ENCODE measurements around the gene SLC15A3. TPM values are rescaled to one million over a fixed set of nuclear protein-coding genes. Genes with fewer than 3 reads are reported as not detected.

The SLC15A3 gene
- total and polyA plus RNA-seq, 4 donors, result 9.0 to 20.9 (median 16.3) TPM

DNA sequence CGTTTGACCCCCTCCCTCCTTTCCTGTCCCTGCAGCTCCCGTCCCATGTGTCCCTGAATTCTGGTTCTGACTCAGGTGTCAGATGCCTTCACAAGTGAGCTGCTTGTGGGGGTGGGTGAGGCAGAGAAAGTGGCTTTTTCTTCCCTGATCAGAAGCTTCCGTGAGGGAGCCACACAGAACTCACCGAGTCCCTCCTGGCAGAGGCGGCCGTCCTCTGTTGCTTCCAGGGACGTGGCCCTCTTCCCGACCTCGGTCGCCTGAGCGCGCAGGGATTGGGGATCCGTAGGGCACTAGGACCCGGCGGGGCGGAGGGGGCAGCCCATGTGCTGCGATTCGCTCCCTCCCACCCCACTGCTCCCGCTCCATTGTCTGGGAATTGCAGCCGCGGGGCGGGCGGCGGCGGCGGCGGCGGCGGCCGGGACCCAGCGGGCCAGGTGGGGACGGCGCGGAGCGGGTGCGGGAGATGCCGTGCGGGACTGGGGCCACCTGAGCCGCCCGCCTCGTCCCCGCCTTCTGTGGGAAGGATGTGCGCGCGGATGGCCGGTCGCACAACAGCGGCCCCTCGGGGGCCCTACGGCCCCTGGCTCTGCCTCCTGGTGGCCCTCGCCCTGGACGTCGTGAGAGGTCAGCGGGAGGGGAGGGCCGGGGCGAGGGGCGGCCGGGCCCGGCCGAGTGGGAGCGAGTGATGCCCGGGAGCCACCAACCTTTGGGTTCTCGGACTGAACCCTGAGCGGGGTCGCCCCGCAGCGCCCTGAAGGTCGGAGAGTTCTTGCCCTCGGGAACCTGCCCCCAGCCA, 27.7 kb downstream of the SLC15A3 start, which contains the start of gene TMEM132A:
TSS of gene TMEM132A (plus strand) at position 351 of the 796 bp plus-strand sequence. CDS start at position 525, 174 bp downstream.
- peaks cover 8 to 32% (median 18%) of the 10 kb centered on the region in 4 donors for H3K36me3 ChIP-seq (ENCODE audit: control insufficient read depth in 4 of 4, insufficient read depth in 3 of 4, low read depth in 1 of 4, low read length in 3 of 4)
- no peaks in the 10 kb centered on the region for H3K9me3 ChIP-seq (ENCODE audit: control insufficient read depth in 4 of 4, low read length in 3 of 4)
- peaks cover 0 to 6% (median 0%) of the 10 kb centered on the region in 4 donors for H3K27me3 ChIP-seq (ENCODE audit: control insufficient read depth in 4 of 4, insufficient read depth in 4 of 4, low read length in 3 of 4)
- TF ChIP-seq YY1 (IDR thresholded peaks at IDR 0.05) (no peak), NR2F2 (IDR thresholded peaks at IDR 0.05) (no peak)
- peak; percentile 44 for DNase-seq (ENCODE audit: low spot score)
- WGBS, result 2% methylated on average over 69 of the region's 69 CpGs
- H3K4me3 ChIP-seq (ENCODE audit: low read depth in 1 of 3, low read length in 3 of 3), result peak within 1 kb of the TSS in 1 of 3 donors; percentile 67
- H3K4me1 ChIP-seq (ENCODE audit: control insufficient read depth in 4 of 4, insufficient read depth in 4 of 4, low read length in 3 of 4), result peaks cover 5 to 13% (median 5%) of the 10 kb centered on the region in 4 donors
- no peak within 1 kb of the TSS for H3K9ac ChIP-seq (ENCODE audit: low read depth in 1 of 2, low read length in 2 of 2)
- no peak within 1 kb of the TSS for H3K27ac ChIP-seq (ENCODE audit: low read depth in 1 of 2, low read length in 2 of 2)

DNA sequence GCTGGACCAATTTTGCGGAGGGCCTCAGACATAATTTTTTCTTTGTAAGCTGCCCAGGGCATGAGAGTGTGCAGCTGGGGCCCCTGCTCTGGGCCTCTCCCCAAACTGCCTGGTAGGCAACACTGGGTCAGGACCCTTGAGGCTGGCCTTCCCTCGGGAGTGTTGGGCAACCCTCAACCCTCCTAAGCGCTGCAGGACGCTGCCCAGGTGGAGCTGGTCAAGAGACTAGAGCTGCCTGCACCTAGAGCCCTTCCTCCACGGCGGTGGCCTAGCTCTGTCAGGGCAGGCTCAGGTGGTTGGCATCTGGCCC, 28.2 kb downstream of the SLC15A3 start:
- H3K27ac ChIP-seq (ENCODE audit: low read depth in 1 of 2, low read length in 2 of 2), result no peak overlapping the region
- peaks cover 8 to 32% (median 18%) of the 10 kb centered on the region in 4 donors for H3K36me3 ChIP-seq (ENCODE audit: control insufficient read depth in 4 of 4, insufficient read depth in 3 of 4, low read depth in 1 of 4, low read length in 3 of 4)
- peak overlapping the region in 1 of 3 donors; percentile 67 for H3K4me3 ChIP-seq (ENCODE audit: low read depth in 1 of 3, low read length in 3 of 3)

More for the DNA sequence above, 28.2 kb downstream of the SLC15A3 start:
- peaks cover 0 to 6% (median 0%) of the 10 kb centered on the region in 4 donors for H3K27me3 ChIP-seq (ENCODE audit: control insufficient read depth in 4 of 4, insufficient read depth in 4 of 4, low read length in 3 of 4)
- DNase-seq (ENCODE audit: low spot score), result no peak
- H3K9ac ChIP-seq (ENCODE audit: low read depth in 1 of 2, low read length in 2 of 2), result no peak overlapping the region
- peaks cover 5 to 13% (median 5%) of the 10 kb centered on the region in 4 donors for H3K4me1 ChIP-seq (ENCODE audit: control insufficient read depth in 4 of 4, insufficient read depth in 4 of 4, low read length in 3 of 4)
- TF ChIP-seq RAD21 (IDR thresholded peaks at IDR 0.05), result no peak
- TF ChIP-seq, protein P1, sequence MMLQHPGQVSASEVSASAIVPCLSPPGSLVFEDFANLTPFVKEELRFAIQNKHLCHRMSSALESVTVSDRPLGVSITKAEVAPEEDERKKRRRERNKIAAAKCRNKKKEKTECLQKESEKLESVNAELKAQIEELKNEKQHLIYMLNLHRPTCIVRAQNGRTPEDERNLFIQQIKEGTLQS (IDR thresholded peaks at IDR 0.05), result no peak
- TF ChIP-seq, protein P2, sequence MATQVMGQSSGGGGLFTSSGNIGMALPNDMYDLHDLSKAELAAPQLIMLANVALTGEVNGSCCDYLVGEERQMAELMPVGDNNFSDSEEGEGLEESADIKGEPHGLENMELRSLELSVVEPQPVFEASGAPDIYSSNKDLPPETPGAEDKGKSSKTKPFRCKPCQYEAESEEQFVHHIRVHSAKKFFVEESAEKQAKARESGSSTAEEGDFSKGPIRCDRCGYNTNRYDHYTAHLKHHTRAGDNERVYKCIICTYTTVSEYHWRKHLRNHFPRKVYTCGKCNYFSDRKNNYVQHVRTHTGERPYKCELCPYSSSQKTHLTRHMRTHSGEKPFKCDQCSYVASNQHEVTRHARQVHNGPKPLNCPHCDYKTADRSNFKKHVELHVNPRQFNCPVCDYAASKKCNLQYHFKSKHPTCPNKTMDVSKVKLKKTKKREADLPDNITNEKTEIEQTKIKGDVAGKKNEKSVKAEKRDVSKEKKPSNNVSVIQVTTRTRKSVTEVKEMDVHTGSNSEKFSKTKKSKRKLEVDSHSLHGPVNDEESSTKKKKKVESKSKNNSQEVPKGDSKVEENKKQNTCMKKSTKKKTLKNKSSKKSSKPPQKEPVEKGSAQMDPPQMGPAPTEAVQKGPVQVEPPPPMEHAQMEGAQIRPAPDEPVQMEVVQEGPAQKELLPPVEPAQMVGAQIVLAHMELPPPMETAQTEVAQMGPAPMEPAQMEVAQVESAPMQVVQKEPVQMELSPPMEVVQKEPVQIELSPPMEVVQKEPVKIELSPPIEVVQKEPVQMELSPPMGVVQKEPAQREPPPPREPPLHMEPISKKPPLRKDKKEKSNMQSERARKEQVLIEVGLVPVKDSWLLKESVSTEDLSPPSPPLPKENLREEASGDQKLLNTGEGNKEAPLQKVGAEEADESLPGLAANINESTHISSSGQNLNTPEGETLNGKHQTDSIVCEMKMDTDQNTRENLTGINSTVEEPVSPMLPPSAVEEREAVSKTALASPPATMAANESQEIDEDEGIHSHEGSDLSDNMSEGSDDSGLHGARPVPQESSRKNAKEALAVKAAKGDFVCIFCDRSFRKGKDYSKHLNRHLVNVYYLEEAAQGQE (IDR thresholded peaks at IDR 0.05), result no peak
- TF ChIP-seq, protein P3, sequence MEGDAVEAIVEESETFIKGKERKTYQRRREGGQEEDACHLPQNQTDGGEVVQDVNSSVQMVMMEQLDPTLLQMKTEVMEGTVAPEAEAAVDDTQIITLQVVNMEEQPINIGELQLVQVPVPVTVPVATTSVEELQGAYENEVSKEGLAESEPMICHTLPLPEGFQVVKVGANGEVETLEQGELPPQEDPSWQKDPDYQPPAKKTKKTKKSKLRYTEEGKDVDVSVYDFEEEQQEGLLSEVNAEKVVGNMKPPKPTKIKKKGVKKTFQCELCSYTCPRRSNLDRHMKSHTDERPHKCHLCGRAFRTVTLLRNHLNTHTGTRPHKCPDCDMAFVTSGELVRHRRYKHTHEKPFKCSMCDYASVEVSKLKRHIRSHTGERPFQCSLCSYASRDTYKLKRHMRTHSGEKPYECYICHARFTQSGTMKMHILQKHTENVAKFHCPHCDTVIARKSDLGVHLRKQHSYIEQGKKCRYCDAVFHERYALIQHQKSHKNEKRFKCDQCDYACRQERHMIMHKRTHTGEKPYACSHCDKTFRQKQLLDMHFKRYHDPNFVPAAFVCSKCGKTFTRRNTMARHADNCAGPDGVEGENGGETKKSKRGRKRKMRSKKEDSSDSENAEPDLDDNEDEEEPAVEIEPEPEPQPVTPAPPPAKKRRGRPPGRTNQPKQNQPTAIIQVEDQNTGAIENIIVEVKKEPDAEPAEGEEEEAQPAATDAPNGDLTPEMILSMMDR (IDR thresholded peaks at IDR 0.05; ENCODE audit: low read depth, low read length, missing input control), result no peak
- TF ChIP-seq NR2F2 (IDR thresholded peaks at IDR 0.05), result no peak
- TF ChIP-seq FOXA1 (IDR thresholded peaks at IDR 0.05), result no peak
- TF ChIP-seq HNF4A (conservative IDR thresholded peaks at IDR 0.05), result no peak
- no peak for TF ChIP-seq SP1 (IDR thresholded peaks at IDR 0.05)
- no peak for TF ChIP-seq JUND (IDR thresholded peaks at IDR 0.05)
- TF ChIP-seq EGR1 (IDR thresholded peaks at IDR 0.05; ENCODE audit: low read depth in 2 of 2), result no peak
- TF ChIP-seq HNF4G (IDR thresholded peaks at IDR 0.05), result no peak
- no peak for TF ChIP-seq RXRA (IDR thresholded peaks at IDR 0.05)
- TF ChIP-seq, protein P4, sequence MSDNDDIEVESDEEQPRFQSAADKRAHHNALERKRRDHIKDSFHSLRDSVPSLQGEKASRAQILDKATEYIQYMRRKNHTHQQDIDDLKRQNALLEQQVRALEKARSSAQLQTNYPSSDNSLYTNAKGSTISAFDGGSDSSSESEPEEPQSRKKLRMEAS (IDR thresholded peaks at IDR 0.05), result no peak
- TF ChIP-seq FOXA2 (IDR thresholded peaks at IDR 0.05), result no peak
- TF ChIP-seq TAF1 (conservative IDR thresholded peaks at IDR 0.05), result no peak
- TF ChIP-seq YY1 (IDR thresholded peaks at IDR 0.05), result no peak
- TF ChIP-seq, protein P5, sequence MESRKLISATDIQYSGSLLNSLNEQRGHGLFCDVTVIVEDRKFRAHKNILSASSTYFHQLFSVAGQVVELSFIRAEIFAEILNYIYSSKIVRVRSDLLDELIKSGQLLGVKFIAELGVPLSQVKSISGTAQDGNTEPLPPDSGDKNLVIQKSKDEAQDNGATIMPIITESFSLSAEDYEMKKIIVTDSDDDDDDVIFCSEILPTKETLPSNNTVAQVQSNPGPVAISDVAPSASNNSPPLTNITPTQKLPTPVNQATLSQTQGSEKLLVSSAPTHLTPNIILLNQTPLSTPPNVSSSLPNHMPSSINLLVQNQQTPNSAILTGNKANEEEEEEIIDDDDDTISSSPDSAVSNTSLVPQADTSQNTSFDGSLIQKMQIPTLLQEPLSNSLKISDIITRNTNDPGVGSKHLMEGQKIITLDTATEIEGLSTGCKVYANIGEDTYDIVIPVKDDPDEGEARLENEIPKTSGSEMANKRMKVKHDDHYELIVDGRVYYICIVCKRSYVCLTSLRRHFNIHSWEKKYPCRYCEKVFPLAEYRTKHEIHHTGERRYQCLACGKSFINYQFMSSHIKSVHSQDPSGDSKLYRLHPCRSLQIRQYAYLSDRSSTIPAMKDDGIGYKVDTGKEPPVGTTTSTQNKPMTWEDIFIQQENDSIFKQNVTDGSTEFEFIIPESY (IDR thresholded peaks at IDR 0.05), result no peak
- 68% methylated on average over 6 of the region's 6 CpGs for WGBS
- no peaks in the 10 kb centered on the region for H3K9me3 ChIP-seq (ENCODE audit: control insufficient read depth in 4 of 4, low read length in 3 of 4)
